ENCODE results near the gene STAT5B.

Gene STAT5B

GRCh38 chr17:42191275-42191608, 84.9 kb downstream of the STAT5B start:
- Histone ChIP-seq H3K4me1 (ENCODE audit: control insufficient read depth, insufficient read depth, low read depth, low read length) (peaks cover 6% of the 10 kb centered on the region), H2BK5ac (ENCODE audit: low read depth, low read length, poor library complexity, severe bottlenecking) (no peak overlapping the region), H4K91ac (ENCODE audit: low read length) (no peak overlapping the region), H2BK12ac (ENCODE audit: low read length in 2 of 2) (no peak overlapping the region), H3K4ac (ENCODE audit: low read depth in 1 of 2, low read length in 2 of 2) (no peak overlapping the region), H3K27ac (ENCODE audit: low read length, poor library complexity, severe bottlenecking) (no peak overlapping the region), H3K4me2 (ENCODE audit: low read length, poor library complexity, severe bottlenecking) (no peak overlapping the region), H3K14ac (ENCODE audit: low read length in 2 of 2) (no peak overlapping the region), H3K4me3 (ENCODE audit: insufficient read depth in 1 of 2, low read depth in 1 of 2, low read length in 2 of 2) (no peak overlapping the region), H3K9me3 (ENCODE audit: control insufficient read depth, low read length) (no peaks in the 10 kb centered on the region), H3K18ac (ENCODE audit: low read depth in 1 of 2, low read length in 2 of 2) (no peak overlapping the region), H3K79me1 (replicated peaks; ENCODE audit: low read length, poor library complexity, severe bottlenecking) (no peaks in the 10 kb centered on the region), H3K27me3 (ENCODE audit: control insufficient read depth in 1 of 2, insufficient read depth in 1 of 2, low read length in 2 of 2) (no peaks in the 10 kb centered on the region), H3K9ac (ENCODE audit: low read length) (no peak overlapping the region), H3K36me3 (ENCODE audit: control insufficient read depth in 1 of 2, insufficient read depth in 2 of 2, low read depth in 1 of 2, low read length in 2 of 2) (no peaks in the 10 kb centered on the region), H2AFZ (ENCODE audit: low read depth, low read length) (no peak overlapping the region), H2BK15ac (ENCODE audit: low read depth, poor library complexity, severe bottlenecking) (no peak overlapping the region), H2BK120ac (ENCODE audit: low read depth, low read length) (no peak overlapping the region), H2AK5ac (ENCODE audit: low read length, severe bottlenecking) (no peak overlapping the region), H3K23ac (ENCODE audit: low read length in 2 of 2) (no peak overlapping the region), H4K8ac (ENCODE audit: low read length) (no peak overlapping the region)
- DNase-seq, result no peak
- WGBS, result 100% methylated on average over 2 of the region's 5 CpGs

GRCh38 chr17:42190491-42191274, 85.5 kb downstream of the STAT5B start:
- Histone ChIP-seq H3K14ac (ENCODE audit: low read length in 2 of 2) (no peak overlapping the region), H3K36me3 (ENCODE audit: control insufficient read depth in 1 of 2, insufficient read depth in 2 of 2, low read depth in 1 of 2, low read length in 2 of 2) (no peaks in the 10 kb centered on the region), H3K79me1 (replicated peaks; ENCODE audit: low read length, poor library complexity, severe bottlenecking) (no peaks in the 10 kb centered on the region), H3K27ac (ENCODE audit: low read length, poor library complexity, severe bottlenecking) (no peak overlapping the region), H3K4me2 (ENCODE audit: low read length, poor library complexity, severe bottlenecking) (no peak overlapping the region), H2BK120ac (ENCODE audit: low read depth, low read length) (no peak overlapping the region), H3K23ac (ENCODE audit: low read length in 2 of 2) (no peak overlapping the region), H2BK5ac (ENCODE audit: low read depth, low read length, poor library complexity, severe bottlenecking) (no peak overlapping the region), H2BK12ac (ENCODE audit: low read length in 2 of 2) (no peak overlapping the region), H2AK5ac (ENCODE audit: low read length, severe bottlenecking) (no peak overlapping the region), H3K18ac (ENCODE audit: low read depth in 1 of 2, low read length in 2 of 2) (no peak overlapping the region), H4K8ac (ENCODE audit: low read length) (no peak overlapping the region), H2BK15ac (ENCODE audit: low read depth, poor library complexity, severe bottlenecking) (no peak overlapping the region), H4K91ac (ENCODE audit: low read length) (no peak overlapping the region), H2AFZ (ENCODE audit: low read depth, low read length) (no peak overlapping the region), H3K4me3 (ENCODE audit: insufficient read depth in 1 of 2, low read depth in 1 of 2, low read length in 2 of 2) (no peak overlapping the region), H3K4me1 (ENCODE audit: control insufficient read depth, insufficient read depth, low read depth, low read length) (peaks cover 6% of the 10 kb centered on the region), H3K9me3 (ENCODE audit: control insufficient read depth, low read length) (no peaks in the 10 kb centered on the region), H3K4ac (ENCODE audit: low read depth in 1 of 2, low read length in 2 of 2) (no peak overlapping the region), H3K9ac (ENCODE audit: low read length) (no peak overlapping the region), H3K27me3 (ENCODE audit: control insufficient read depth in 1 of 2, insufficient read depth in 1 of 2, low read length in 2 of 2) (peaks cover under 1 to 1% of the 10 kb centered on the region in 2 experiments)
- 87% methylated on average over 16 of the region's 17 CpGs for WGBS
- no peak for DNase-seq

- Histone ChIP-seq H3K4ac (ENCODE audit: low read depth in 1 of 2, low read length in 2 of 2) (no peak overlapping the region), H2AFZ (ENCODE audit: low read depth, low read length) (no peak overlapping the region), H3K27me3 (ENCODE audit: control insufficient read depth in 1 of 2, insufficient read depth in 1 of 2, low read length in 2 of 2) (peaks cover 4 to 10% of the 10 kb centered on the region in 2 experiments), H3K36me3 (ENCODE audit: control insufficient read depth in 1 of 2, insufficient read depth in 2 of 2, low read depth in 1 of 2, low read length in 2 of 2) (no peaks in the 10 kb centered on the region), H2BK120ac (ENCODE audit: low read depth, low read length) (no peak overlapping the region), H3K79me1 (replicated peaks; ENCODE audit: low read length, poor library complexity, severe bottlenecking) (no peaks in the 10 kb centered on the region), H4K8ac (ENCODE audit: low read length) (no peak overlapping the region), H2BK15ac (ENCODE audit: low read depth, poor library complexity, severe bottlenecking) (no peak overlapping the region), H2BK5ac (ENCODE audit: low read depth, low read length, poor library complexity, severe bottlenecking) (no peak overlapping the region), H2BK12ac (ENCODE audit: low read length in 2 of 2) (no peak overlapping the region), H3K18ac (ENCODE audit: low read depth in 1 of 2, low read length in 2 of 2) (no peak overlapping the region), H3K23ac (ENCODE audit: low read length in 2 of 2) (no peak overlapping the region), H3K27ac (ENCODE audit: low read length, poor library complexity, severe bottlenecking) (no peak overlapping the region), H3K14ac (ENCODE audit: low read length in 2 of 2) (no peak overlapping the region), H3K9me3 (ENCODE audit: control insufficient read depth, low read length) (no peaks in the 10 kb centered on the region), H3K4me3 (ENCODE audit: insufficient read depth in 1 of 2, low read depth in 1 of 2, low read length in 2 of 2) (no peak overlapping the region), H2AK5ac (ENCODE audit: low read length, severe bottlenecking) (no peak overlapping the region), H4K91ac (ENCODE audit: low read length) (no peak overlapping the region), H3K9ac (ENCODE audit: low read length) (no peak overlapping the region), H3K4me2 (ENCODE audit: low read length, poor library complexity, severe bottlenecking) (no peak overlapping the region), H3K4me1 (ENCODE audit: control insufficient read depth, insufficient read depth, low read depth, low read length) (peaks cover 6% of the 10 kb centered on the region)
- WGBS, result 81% methylated on average over 11 of the region's 11 CpGs
- DNase-seq, result no peak
Observed at GRCh38 chr17:42189651-42189965, 86.6 kb downstream of the STAT5B start.

DNA sequence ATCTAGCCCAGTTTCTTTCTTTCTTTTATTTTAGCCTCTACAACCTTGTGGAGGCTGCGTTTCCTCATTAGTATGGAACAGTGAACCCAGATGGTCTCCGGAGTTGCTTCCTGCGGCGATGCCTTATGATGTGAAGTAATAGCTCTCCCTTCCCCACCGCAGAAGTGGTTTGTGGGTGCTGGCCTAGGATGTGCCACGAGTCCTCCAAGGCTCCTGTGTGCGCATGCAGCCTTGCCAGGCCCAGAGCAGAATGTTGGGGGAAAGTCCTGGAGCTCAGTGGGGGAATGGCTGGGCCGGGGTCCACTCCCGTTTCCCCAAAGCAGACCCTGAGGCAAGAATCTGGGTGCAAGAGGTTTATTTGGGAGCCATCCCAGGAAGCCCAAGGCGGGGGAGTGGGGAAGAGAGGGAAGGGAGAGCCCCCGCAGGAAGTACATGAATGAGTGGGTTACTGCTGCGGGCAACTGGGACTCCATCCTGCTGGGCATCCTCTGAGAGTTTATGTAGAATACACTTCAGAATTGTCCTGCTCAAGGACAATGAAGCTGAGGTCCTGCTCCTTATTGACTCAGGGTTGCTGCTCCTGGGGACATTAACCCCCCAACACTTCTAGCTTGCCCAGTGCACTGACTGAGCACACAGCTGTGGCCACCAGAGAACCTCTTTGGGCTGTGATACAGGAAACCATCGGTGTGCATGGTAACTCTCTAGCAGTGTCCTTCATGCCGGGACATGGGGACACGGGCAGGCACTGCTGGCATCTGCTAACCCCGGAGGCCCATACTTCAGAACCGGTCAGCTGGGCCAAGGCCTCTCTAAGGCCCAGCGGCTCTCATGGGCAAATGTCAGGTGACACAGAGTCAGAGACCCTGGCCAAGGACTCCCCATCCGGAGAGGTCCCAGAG, 87.2 kb downstream of the STAT5B start:
- H2BK120ac ChIP-seq (ENCODE audit: low read depth, low read length), result no peak overlapping the region
- no peak overlapping the region for H2BK12ac ChIP-seq (ENCODE audit: low read length in 2 of 2)
- H4K91ac ChIP-seq (ENCODE audit: low read length), result no peak overlapping the region
- no peak overlapping the region for H3K27ac ChIP-seq (ENCODE audit: low read length, poor library complexity, severe bottlenecking)
- H2BK15ac ChIP-seq (ENCODE audit: low read depth, poor library complexity, severe bottlenecking), result no peak overlapping the region
- H3K79me1 ChIP-seq (replicated peaks; ENCODE audit: low read length, poor library complexity, severe bottlenecking), result no peaks in the 10 kb centered on the region
- H3K9ac ChIP-seq (ENCODE audit: low read length), result no peak overlapping the region
- H3K27me3 ChIP-seq (ENCODE audit: control insufficient read depth in 1 of 2, insufficient read depth in 1 of 2, low read length in 2 of 2), result peaks cover 4 to 10% of the 10 kb centered on the region in 2 experiments
- H3K18ac ChIP-seq (ENCODE audit: low read depth in 1 of 2, low read length in 2 of 2), result no peak overlapping the region
- no peak overlapping the region for H2AFZ ChIP-seq (ENCODE audit: low read depth, low read length)
- no peak overlapping the region for H3K4me2 ChIP-seq (ENCODE audit: low read length, poor library complexity, severe bottlenecking)
- no peak overlapping the region for H3K14ac ChIP-seq (ENCODE audit: low read length in 2 of 2)
- H3K4ac ChIP-seq (ENCODE audit: low read depth in 1 of 2, low read length in 2 of 2), result no peak overlapping the region
- no peaks in the 10 kb centered on the region for H3K36me3 ChIP-seq (ENCODE audit: control insufficient read depth in 1 of 2, insufficient read depth in 2 of 2, low read depth in 1 of 2, low read length in 2 of 2)
- no peak for DNase-seq
- H3K23ac ChIP-seq (ENCODE audit: low read length in 2 of 2), result no peak overlapping the region
- no peak overlapping the region for H3K4me3 ChIP-seq (ENCODE audit: insufficient read depth in 1 of 2, low read depth in 1 of 2, low read length in 2 of 2)
- no peak overlapping the region for H4K8ac ChIP-seq (ENCODE audit: low read length)
- peaks cover 6% of the 10 kb centered on the region for H3K4me1 ChIP-seq (ENCODE audit: control insufficient read depth, insufficient read depth, low read depth, low read length)
- H2AK5ac ChIP-seq (ENCODE audit: low read length, severe bottlenecking), result no peak overlapping the region
- H3K9me3 ChIP-seq (ENCODE audit: control insufficient read depth, low read length), result no peaks in the 10 kb centered on the region
- no peak overlapping the region for H2BK5ac ChIP-seq (ENCODE audit: low read depth, low read length, poor library complexity, severe bottlenecking)
- WGBS, result 83% methylated on average over 19 of the region's 19 CpGs
